ENCODE results near the gene TMEM121B. TPM values are rescaled to one million over a fixed set of nuclear protein-coding genes. Genes with fewer than 3 reads are reported as not detected.

TMEM121B gene
- total RNA-seq, 6 experiments from 2014 or later = 0.05 to 0.33 (median 0.19) TPM

GRCh38 chr22:17119481-17120202 is 1.5 kb downstream of the TMEM121B start:
- intact Hi-C loops (cut with DNase I) = no loop called here
- no peaks in the 10 kb centered on the region for H3K36me3 ChIP-seq
- no peak overlapping the region for H3K27ac ChIP-seq
- DNase-seq (peak in 2 of 3 donors; percentile 61 to 67), ATAC-seq (peak; percentile 67 to 80 (median 69))
- H3K4me1 ChIP-seq = peaks cover 0 to 3% (median 0%) of the 10 kb centered on the region in 4 donors
- H3K27me3 ChIP-seq = no peaks in the 10 kb centered on the region
- TF ChIP-seq POLR2A (IDR thresholded peaks at IDR 0.05) = no peak
- peak; percentile 40 to 50 (median 44) for TF ChIP-seq CTCF (IDR thresholded peaks at IDR 0.05)
- 20% methylated on average over 1 of the region's 63 CpGs for WGBS (ENCODE audit: insufficient coverage, low coverage, low lambda C conversion rate, missing lambda C conversion rate)
- H3K9me3 ChIP-seq = no peaks in the 10 kb centered on the region
- H3K4me3 ChIP-seq = no peak overlapping the region

GRCh38 chr22:17118342-17118741 is 2.8 kb downstream of the TMEM121B start:
- 64% methylated on average over 4 of the region's 4 CpGs for WGBS (ENCODE audit: insufficient coverage, low coverage, low lambda C conversion rate, missing lambda C conversion rate)
- intact Hi-C loops (cut with DNase I) = no loop called here
- no peaks in the 10 kb centered on the region for H3K27me3 ChIP-seq
- DNase-seq (no peak), ATAC-seq (no peak)
- no peak overlapping the region for H3K4me3 ChIP-seq
- no peaks in the 10 kb centered on the region for H3K36me3 ChIP-seq
- TF ChIP-seq POLR2A (IDR thresholded peaks at IDR 0.05) (no peak), CTCF (IDR thresholded peaks at IDR 0.05) (no peak)
- no peaks in the 10 kb centered on the region for H3K9me3 ChIP-seq
- H3K27ac ChIP-seq = no peak overlapping the region
- peaks cover 0 to 3% (median 0%) of the 10 kb centered on the region in 4 donors for H3K4me1 ChIP-seq

GRCh38 chr22:17117890-17118289 is 3.3 kb downstream of the TMEM121B start:
- no peak for TF ChIP-seq CTCF (IDR thresholded peaks at IDR 0.05)
- TF ChIP-seq POLR2A (IDR thresholded peaks at IDR 0.05) = no peak
- intact Hi-C loops (cut with DNase I) = no loop called here
- H3K9me3 ChIP-seq = no peaks in the 10 kb centered on the region
- WGBS (ENCODE audit: insufficient coverage, low coverage, low lambda C conversion rate, missing lambda C conversion rate) = 25% methylated on average over 4 of the region's 4 CpGs
- H3K4me3 ChIP-seq = no peak overlapping the region
- DNase-seq = no peak
- H3K27ac ChIP-seq = no peak overlapping the region
- H3K4me1 ChIP-seq = peaks cover 0 to 3% (median 0%) of the 10 kb centered on the region in 4 donors
- no peaks in the 10 kb centered on the region for H3K36me3 ChIP-seq
- ATAC-seq = no peak
- no peaks in the 10 kb centered on the region for H3K27me3 ChIP-seq

GRCh38 chr22:17117400-17117799 is 3.8 kb downstream of the TMEM121B start:
- Histone ChIP-seq H3K9me3 (no peaks in the 10 kb centered on the region), H3K27ac (no peak overlapping the region), H3K4me3 (no peak overlapping the region), H3K4me1 (peaks cover 0 to 3% (median 0%) of the 10 kb centered on the region in 4 donors), H3K36me3 (no peaks in the 10 kb centered on the region), H3K27me3 (no peaks in the 10 kb centered on the region)
- 60% methylated on average over 1 of the region's 3 CpGs for WGBS (ENCODE audit: insufficient coverage, low coverage, low lambda C conversion rate, missing lambda C conversion rate)
- ATAC-seq = no peak
- intact Hi-C loops (cut with DNase I) = no loop called here
- no peak for DNase-seq
- TF ChIP-seq POLR2A (IDR thresholded peaks at IDR 0.05) (no peak), CTCF (IDR thresholded peaks at IDR 0.05) (no peak)

All from right lobe of liver (tissue), 6 donors.